ENCODE data around the gene FGFRL1. TPM values are rescaled to one million over a fixed set of nuclear protein-coding genes. Genes with fewer than 3 reads are reported as not detected.
"Not testable (repeated sequence)": the region's sequence is repeated elsewhere in the genome, so short reads cannot be mapped to it uniquely, and the experiment has no call there.

FGFRL1 gene
- polyA plus RNA-seq, 4 donors: 33.3 to 45.2 (median 35.5) TPM

- peak in 2 of 4 donors; percentile 56 to 60 for DNase-seq (ENCODE audit: low read depth in 4 of 4, low spot score in 3 of 4)
These were observed 37.7 kb upstream of the FGFRL1 start, which contains the start of gene DGKQ for GRCh38 chr4:973431-974397. DGKQ (minus strand) TSS chr4:973569; CDS start chr4:973482, 87 bp downstream.

GRCh38 chr4:974668-975067, 36.8 kb upstream of the FGFRL1 start:
- DNase-seq (ENCODE audit: low read depth in 4 of 4, low spot score in 3 of 4): no peak

GRCh38 chr4:976016-976415, 35.4 kb upstream of the FGFRL1 start:
- DNase-seq (ENCODE audit: low read depth in 4 of 4, low spot score in 3 of 4): not testable (repeated sequence)

- no peak for DNase-seq (ENCODE audit: low read depth in 4 of 4, low spot score in 3 of 4)
These were observed 32.3 kb upstream of the FGFRL1 start for GRCh38 chr4:978957-979701.

GRCh38 chr4:982291-982690, 29.1 kb upstream of the FGFRL1 start:
- no peak for DNase-seq (ENCODE audit: low read depth in 4 of 4, low spot score in 3 of 4)

GRCh38 chr4:982814-983213, 28.6 kb upstream of the FGFRL1 start:
- no peak for DNase-seq (ENCODE audit: low read depth in 4 of 4, low spot score in 3 of 4)

GRCh38 chr4:984336-985054, 26.9 kb upstream of the FGFRL1 start:
- no peak for DNase-seq (ENCODE audit: low read depth in 4 of 4, low spot score in 3 of 4)

- DNase-seq (ENCODE audit: low read depth in 4 of 4, low spot score in 3 of 4): no peak
These were observed 26.1 kb upstream of the FGFRL1 start for GRCh38 chr4:985123-985830.

GRCh38 chr4:986428-986878, 25.0 kb upstream of the FGFRL1 start:
- no peak for DNase-seq (ENCODE audit: low read depth in 4 of 4, low spot score in 3 of 4)

GRCh38 chr4:986879-987623, 24.4 kb upstream of the FGFRL1 start, which contains the start of gene IDUA:
IDUA (plus strand) TSS chr4:987044; CDS start chr4:987085, 41 bp downstream.
- no peak for DNase-seq (ENCODE audit: low read depth in 4 of 4, low spot score in 3 of 4)

GRCh38 chr4:987624-988513, 23.6 kb upstream of the FGFRL1 start:
- no peak for DNase-seq (ENCODE audit: low read depth in 4 of 4, low spot score in 3 of 4)

GRCh38 chr4:988726-989721, 22.4 kb upstream of the FGFRL1 start:
- DNase-seq (ENCODE audit: low read depth in 4 of 4, low spot score in 3 of 4): no peak

GRCh38 chr4:989722-990471, 21.5 kb upstream of the FGFRL1 start:
- DNase-seq (ENCODE audit: low read depth in 4 of 4, low spot score in 3 of 4): no peak

GRCh38 chr4:990746-991367, 20.6 kb upstream of the FGFRL1 start:
- DNase-seq (ENCODE audit: low read depth in 4 of 4, low spot score in 3 of 4): no peak

GRCh38 chr4:991451-992296, 19.8 kb upstream of the FGFRL1 start:
- DNase-seq (ENCODE audit: low read depth in 4 of 4, low spot score in 3 of 4): no peak
